ENCODE data around the gene LY9.

DNA sequence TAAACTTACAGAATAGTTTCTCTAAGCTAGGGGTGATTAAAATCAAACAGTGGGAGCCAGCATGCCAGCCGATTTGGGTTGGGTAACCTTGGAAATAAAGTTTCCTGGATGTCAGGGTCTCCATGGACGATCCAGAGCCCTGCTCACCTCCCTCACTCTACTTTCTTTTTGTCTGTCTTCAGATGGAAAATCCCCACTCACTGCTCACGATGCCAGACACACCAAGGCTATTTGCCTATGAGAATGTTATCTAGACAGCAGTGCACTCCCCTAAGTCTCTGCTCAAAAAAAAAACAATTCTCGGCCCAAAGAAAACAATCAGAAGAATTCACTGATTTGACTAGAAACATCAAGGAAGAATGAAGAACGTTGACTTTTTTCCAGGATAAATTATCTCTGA lies 43.0 kb upstream of the LY9 start:
- TF ChIP-seq, protein P1, sequence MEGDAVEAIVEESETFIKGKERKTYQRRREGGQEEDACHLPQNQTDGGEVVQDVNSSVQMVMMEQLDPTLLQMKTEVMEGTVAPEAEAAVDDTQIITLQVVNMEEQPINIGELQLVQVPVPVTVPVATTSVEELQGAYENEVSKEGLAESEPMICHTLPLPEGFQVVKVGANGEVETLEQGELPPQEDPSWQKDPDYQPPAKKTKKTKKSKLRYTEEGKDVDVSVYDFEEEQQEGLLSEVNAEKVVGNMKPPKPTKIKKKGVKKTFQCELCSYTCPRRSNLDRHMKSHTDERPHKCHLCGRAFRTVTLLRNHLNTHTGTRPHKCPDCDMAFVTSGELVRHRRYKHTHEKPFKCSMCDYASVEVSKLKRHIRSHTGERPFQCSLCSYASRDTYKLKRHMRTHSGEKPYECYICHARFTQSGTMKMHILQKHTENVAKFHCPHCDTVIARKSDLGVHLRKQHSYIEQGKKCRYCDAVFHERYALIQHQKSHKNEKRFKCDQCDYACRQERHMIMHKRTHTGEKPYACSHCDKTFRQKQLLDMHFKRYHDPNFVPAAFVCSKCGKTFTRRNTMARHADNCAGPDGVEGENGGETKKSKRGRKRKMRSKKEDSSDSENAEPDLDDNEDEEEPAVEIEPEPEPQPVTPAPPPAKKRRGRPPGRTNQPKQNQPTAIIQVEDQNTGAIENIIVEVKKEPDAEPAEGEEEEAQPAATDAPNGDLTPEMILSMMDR (conservative IDR thresholded peaks at IDR 0.05; ENCODE audit: low read length): no peak
- TF ChIP-seq EZH2phosphoT487 (IDR thresholded peaks at IDR 0.05; ENCODE audit: borderline replicate concordance): no peak

Measured in Loucy (cell line).